H9 (cell line): ENCODE measurements around the gene STARD8. TPM values are rescaled to one million over a fixed set of nuclear protein-coding genes. Genes with fewer than 3 reads are reported as not detected.

ENCODE experiments used
- DNase-seq: peaks from one replicate; pipeline ENCODE4 v3.0.0-alpha.2; 2017
- H2AFZ ChIP-seq: one replicate; pipeline ENCODE4 v1.6.1; 2013; ENCODE audit warnings: mild to moderate bottlenecking, low read length, control low read depth, moderate library complexity
- H2AK5ac ChIP-seq: 2 replicates; pipeline ENCODE4 v1.6.1; 2013; ENCODE audit warnings: low read length, control low read depth, mixed read lengths; ENCODE audit not compliant: insufficient read length
- H2BK120ac ChIP-seq: one replicate; pipeline ENCODE4 v1.6.1; 2013; ENCODE audit warnings: low read depth, mild to moderate bottlenecking, low read length, control low read depth, inconsistent platforms; ENCODE audit not compliant: poor library complexity, severe bottlenecking
- H2BK12ac ChIP-seq: 2 replicates; pipeline ENCODE4 v1.6.1; 2013; ENCODE audit warnings: low read length, control low read depth, mixed read lengths, low read depth; ENCODE audit not compliant: insufficient read length
- H2BK15ac ChIP-seq: 2 replicates; pipeline ENCODE4 v1.6.1; 2013; ENCODE audit warnings: low read depth, low read length, control low read depth
- H2BK20ac ChIP-seq: one replicate; pipeline ENCODE4 v1.6.1; 2013; ENCODE audit warnings: low read depth, mild to moderate bottlenecking, low read length, control low read depth, inconsistent platforms; ENCODE audit not compliant: poor library complexity, severe bottlenecking
- H2BK5ac ChIP-seq: 2 replicates; pipeline ENCODE4 v1.6.1; 2013; ENCODE audit warnings: low read length, control low read depth, mixed read lengths; ENCODE audit not compliant: insufficient read length
- H3K14ac ChIP-seq: 2 replicates; pipeline ENCODE4 v1.6.1; 2013; ENCODE audit warnings: low read length, control low read depth; ENCODE audit not compliant: insufficient read depth
- H3K18ac ChIP-seq: 2 replicates; pipeline ENCODE4 v1.6.1; 2013; ENCODE audit warnings: low read depth, mild to moderate bottlenecking, mixed read lengths, low read length, control low read depth; ENCODE audit not compliant: insufficient read length
- H3K23ac ChIP-seq: 2 replicates; pipeline ENCODE4 v1.6.1; 2013; ENCODE audit warnings: low read length, control low read depth, mixed read lengths, low read depth; ENCODE audit not compliant: insufficient read length
- H3K23me2 ChIP-seq: 2 replicates; pipeline ENCODE4 v1.6.1; 2013; ENCODE audit warnings: low read depth, mild to moderate bottlenecking, mixed read lengths, low read length, control low read depth; ENCODE audit not compliant: insufficient read length, poor library complexity, severe bottlenecking
- H3K27ac ChIP-seq: 2 replicates; pipeline ENCODE4 v1.5.1; 2013; ENCODE audit warnings: low read length, control low read depth, mixed read lengths, low read depth; ENCODE audit not compliant: insufficient read length
- H3K27me3 ChIP-seq: 2 replicates; pipeline ENCODE4 v1.6.1; 2013; ENCODE audit warnings: low read length, control low read depth, inconsistent platforms; ENCODE audit not compliant: insufficient read depth
- H3K4ac ChIP-seq: 2 replicates; pipeline ENCODE4 v1.6.1; 2013; ENCODE audit warnings: low read depth, mild to moderate bottlenecking, control low read depth, inconsistent platforms, low read length, moderate library complexity
- H3K4me1 ChIP-seq: 2 replicates; pipeline ENCODE4 v1.6.1; 2013; ENCODE audit warnings: low read length, control low read depth, inconsistent platforms; ENCODE audit not compliant: insufficient read depth
- H3K4me2 ChIP-seq: 2 replicates; pipeline ENCODE4 v1.6.1; 2013; ENCODE audit warnings: low read length, control low read depth, mixed read lengths; ENCODE audit not compliant: insufficient read length, insufficient read depth
- H3K56ac ChIP-seq: 2 replicates; pipeline ENCODE4 v1.6.1; 2013; ENCODE audit warnings: low read depth, mild to moderate bottlenecking, mixed read lengths, low read length, control low read depth; ENCODE audit not compliant: insufficient read length
- H3K79me1 ChIP-seq: 2 replicates; pipeline ENCODE4 v1.6.1; 2013; ENCODE audit warnings: low read depth, mild to moderate bottlenecking, moderate library complexity, low read length, control low read depth, inconsistent platforms; ENCODE audit not compliant: insufficient read depth, poor library complexity, severe bottlenecking
- H3K79me2 ChIP-seq: 2 replicates; pipeline ENCODE4 v1.6.1; 2013; ENCODE audit warnings: low read length, control low read depth, inconsistent platforms; ENCODE audit not compliant: insufficient read depth
- H3K9ac ChIP-seq: 2 replicates; pipeline ENCODE4 v1.6.1; 2013; ENCODE audit warnings: low read length, control low read depth, mixed read lengths; ENCODE audit not compliant: insufficient read length; ENCODE audit errors: extremely low read depth
- H3K9me3 ChIP-seq: one replicate; pipeline ENCODE4 v1.6.1; 2013; ENCODE audit warnings: low read depth, low read length, inconsistent platforms; ENCODE audit not compliant: control insufficient read depth
- H3T11ph ChIP-seq: one replicate; pipeline ENCODE4 v1.6.1; 2013; ENCODE audit warnings: mild to moderate bottlenecking, low read length, control low read depth, inconsistent platforms
- H4K20me1 ChIP-seq: one replicate; pipeline ENCODE4 v1.6.1; 2013; ENCODE audit not compliant: control insufficient read depth, insufficient read length, insufficient read depth
- H4K5ac ChIP-seq: 2 replicates; pipeline ENCODE4 v1.6.1; 2013; ENCODE audit warnings: low read depth, mild to moderate bottlenecking, mixed read lengths, low read length, control low read depth; ENCODE audit not compliant: insufficient read length
- H4K8ac ChIP-seq: replicated peaks from 2 replicates; pipeline ENCODE4 v1.6.1; 2013; ENCODE audit warnings: low read length, control low read depth, mixed read lengths, low read depth; ENCODE audit not compliant: insufficient read length
- H4K91ac ChIP-seq: 2 replicates; pipeline ENCODE4 v1.6.1; 2013; ENCODE audit warnings: low read depth, mild to moderate bottlenecking, moderate library complexity, mixed read lengths, low read length, control low read depth; ENCODE audit not compliant: insufficient read length
- H3K27ac Mint-ChIP-seq, 3 experiments: 2 replicates in 2 of 3; 3 replicates in 1 of 3; pipeline ENCODE4 v1.8.0; 2020 to 2021; ENCODE audit warnings: mixed read lengths in 3 of 3, mild to moderate bottlenecking in 1 of 3, moderate library complexity in 1 of 3
- H3K27me3 Mint-ChIP-seq: 2 replicates; pipeline ENCODE4 v1.8.0; 2021; ENCODE audit warnings: low read depth, mild to moderate bottlenecking, moderate library complexity, mixed read lengths
- H3K36me3 Mint-ChIP-seq, 3 experiments: 2 replicates in 2 of 3; 3 replicates in 1 of 3; pipeline ENCODE4 v1.8.0; 2020 to 2021; ENCODE audit warnings: low read depth in 3 of 3, mixed read lengths in 3 of 3; ENCODE audit not compliant: insufficient read depth in 1 of 3
- H3K4me1 Mint-ChIP-seq, 2 experiments: 2 replicates each; pipeline ENCODE4 v1.8.0; 2020; ENCODE audit warnings: mixed read lengths in 2 of 2
- H3K4me3 Mint-ChIP-seq, 2 experiments: 2 replicates in 1 of 2; 3 replicates in 1 of 2; pipeline ENCODE4 v1.8.0; 2020 to 2021; ENCODE audit warnings: mild to moderate bottlenecking in 2 of 2, mixed read lengths in 2 of 2, moderate library complexity in 1 of 2
- H3K9me3 Mint-ChIP-seq, 2 experiments: 2 replicates in 1 of 2; 3 replicates in 1 of 2; pipeline ENCODE4 v1.8.0; 2020; ENCODE audit warnings: mild to moderate bottlenecking in 2 of 2, mixed read lengths in 2 of 2, moderate library complexity in 1 of 2
- WGBS: extraction: QIAGEN DNeasy Blood & Tissue Kit; methylation state at CpG from one replicate; pipeline ENCODE4 v1.1.7; 2013; ENCODE audit warnings: missing lambda C conversion rate, low lambda C conversion rate, mixed read lengths; ENCODE audit not compliant: insufficient read length; ENCODE audit errors: extremely low coverage; 5-methylcytosine and 5-hydroxymethylcytosine counted together
- total RNA-seq: library from RNA; stranded (reverse); gene quantifications from 2 replicates; pipeline ENCODE4 v1.2.1, GENCODE V29; 2021
- TF ChIP-seq, protein P1 (sequence below): fragments of 200-600 bp; sonication (generic); conservative IDR thresholded peaks from 3 replicates; pipeline ENCODE4 v1.8.0; 2021; ENCODE audit warnings: antibody characterized with exemption, mild to moderate bottlenecking

The STARD8 gene
- total RNA-seq, 1 experiment from 2014 or later, result 0.52 TPM

DNA sequence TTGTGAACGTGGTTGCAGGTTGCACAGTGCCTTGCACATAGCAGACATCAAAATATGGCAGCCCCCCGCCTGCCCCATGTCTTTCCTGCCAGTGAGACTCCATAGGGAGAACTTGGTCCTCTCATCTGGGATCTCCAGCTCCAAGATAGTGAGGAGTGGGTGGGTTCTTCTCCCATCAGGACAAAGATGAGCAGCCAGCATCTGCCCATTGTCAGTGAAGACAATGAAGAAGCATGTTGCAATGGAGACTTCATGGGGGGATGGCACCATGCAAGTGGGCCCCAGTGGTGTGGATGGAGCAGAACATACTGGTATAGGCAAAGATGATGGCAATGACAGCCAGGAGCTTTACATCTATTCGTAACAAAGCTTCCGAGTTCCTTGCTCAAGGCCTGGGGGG is 80.2 kb downstream of the STARD8 start:
- no peak overlapping the region for H4K5ac ChIP-seq
- no peak for DNase-seq
- no peak overlapping the region for H3K4me2 ChIP-seq
- peaks cover 64 to 69% of the 10 kb centered on the region in 2 experiments for H3K9me3 Mint-ChIP-seq
- no peak overlapping the region for H2AK5ac ChIP-seq
- no peak overlapping the region for H2AFZ ChIP-seq
- H2BK15ac ChIP-seq, result no peak overlapping the region
- no peak overlapping the region for H3K27ac ChIP-seq
- H3K56ac ChIP-seq, result no peak overlapping the region
- no peak overlapping the region for H3K23ac ChIP-seq
- H2BK12ac ChIP-seq, result no peak overlapping the region
- H3K4me1 Mint-ChIP-seq, result no peaks in the 10 kb centered on the region
- H2BK120ac ChIP-seq, result no peak overlapping the region
- H3K14ac ChIP-seq, result no peak overlapping the region
- H4K8ac ChIP-seq, result no peak overlapping the region
- H3K4me3 Mint-ChIP-seq, result no peak overlapping the region
- no peak overlapping the region for H3K4ac ChIP-seq
- H3K9ac ChIP-seq, result no peak overlapping the region
- H3K23me2 ChIP-seq, result no peaks in the 10 kb centered on the region
- no CpG with 5 or more reads among the region's 4 CpGs for WGBS
- H3K27me3 ChIP-seq, result no peaks in the 10 kb centered on the region
- H3K27ac Mint-ChIP-seq, result no peak overlapping the region
- no peak overlapping the region for H4K91ac ChIP-seq
- TF ChIP-seq, protein P1, sequence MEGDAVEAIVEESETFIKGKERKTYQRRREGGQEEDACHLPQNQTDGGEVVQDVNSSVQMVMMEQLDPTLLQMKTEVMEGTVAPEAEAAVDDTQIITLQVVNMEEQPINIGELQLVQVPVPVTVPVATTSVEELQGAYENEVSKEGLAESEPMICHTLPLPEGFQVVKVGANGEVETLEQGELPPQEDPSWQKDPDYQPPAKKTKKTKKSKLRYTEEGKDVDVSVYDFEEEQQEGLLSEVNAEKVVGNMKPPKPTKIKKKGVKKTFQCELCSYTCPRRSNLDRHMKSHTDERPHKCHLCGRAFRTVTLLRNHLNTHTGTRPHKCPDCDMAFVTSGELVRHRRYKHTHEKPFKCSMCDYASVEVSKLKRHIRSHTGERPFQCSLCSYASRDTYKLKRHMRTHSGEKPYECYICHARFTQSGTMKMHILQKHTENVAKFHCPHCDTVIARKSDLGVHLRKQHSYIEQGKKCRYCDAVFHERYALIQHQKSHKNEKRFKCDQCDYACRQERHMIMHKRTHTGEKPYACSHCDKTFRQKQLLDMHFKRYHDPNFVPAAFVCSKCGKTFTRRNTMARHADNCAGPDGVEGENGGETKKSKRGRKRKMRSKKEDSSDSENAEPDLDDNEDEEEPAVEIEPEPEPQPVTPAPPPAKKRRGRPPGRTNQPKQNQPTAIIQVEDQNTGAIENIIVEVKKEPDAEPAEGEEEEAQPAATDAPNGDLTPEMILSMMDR, result no peak
- no peaks in the 10 kb centered on the region for H3K79me2 ChIP-seq
- peaks cover 0 to 3% (median 3%) of the 10 kb centered on the region in 3 experiments; a peak in 5 of 7 replicates for H3K36me3 Mint-ChIP-seq
- no peak overlapping the region for H3T11ph ChIP-seq
- H3K27me3 Mint-ChIP-seq, result peaks cover 12% of the 10 kb centered on the region
- H3K4me1 ChIP-seq, result no peaks in the 10 kb centered on the region
- H2BK5ac ChIP-seq, result no peak overlapping the region
- H4K20me1 ChIP-seq, result no peaks in the 10 kb centered on the region
- no peak overlapping the region for H2BK20ac ChIP-seq
- H3K9me3 ChIP-seq, result peaks cover 28% of the 10 kb centered on the region
- H3K79me1 ChIP-seq, result no peaks in the 10 kb centered on the region
- H3K18ac ChIP-seq, result no peak overlapping the region
